Stimulated activated CD4-positive, alpha-beta T cell treated with anti-CD3 and anti-CD28 coated beads, Interleukin-12 subunit alpha, Interleukin-12 subunit beta, amount 100 ng/mL, for 24 hours (primary cell): ENCODE results near the gene UNC5C.

Experiments
- DNase-seq, 2 experiments: peaks; one replicate each; pipeline ENCODE4 v3.0.0-alpha.2; 2020; ENCODE audit warnings: low read depth in 2 of 2

Gene UNC5C

DNA sequence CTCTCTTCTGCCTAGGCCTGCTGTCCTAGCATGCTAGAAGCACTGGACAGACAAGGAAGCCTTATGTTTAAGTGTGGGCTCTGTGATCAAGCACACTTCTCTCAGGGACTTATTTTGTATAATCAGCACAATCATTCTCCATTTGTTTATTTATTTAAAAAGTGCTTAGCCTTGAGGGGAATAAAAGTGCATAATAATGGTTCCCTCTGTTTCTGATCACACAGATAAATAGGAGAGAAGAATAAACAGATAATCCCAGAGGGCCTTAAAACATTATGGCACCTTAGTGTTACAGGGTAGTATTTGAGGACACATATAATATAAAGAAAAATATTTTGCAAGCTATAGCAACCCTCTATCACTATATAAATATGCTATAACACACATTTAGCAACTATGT lies 146.5 kb downstream of the UNC5C start:
- no peak for DNase-seq

GRCh38 chr4:95398217-95398616 lies 150.6 kb downstream of the UNC5C start:
- DNase-seq: no peak

GRCh38 chr4:95394752-95395306 lies 153.9 kb downstream of the UNC5C start:
- no peak for DNase-seq

GRCh38 chr4:95393821-95394220 lies 155.0 kb downstream of the UNC5C start:
- DNase-seq: no peak

GRCh38 chr4:95388911-95389310 lies 159.9 kb downstream of the UNC5C start:
- no peak for DNase-seq

DNA sequence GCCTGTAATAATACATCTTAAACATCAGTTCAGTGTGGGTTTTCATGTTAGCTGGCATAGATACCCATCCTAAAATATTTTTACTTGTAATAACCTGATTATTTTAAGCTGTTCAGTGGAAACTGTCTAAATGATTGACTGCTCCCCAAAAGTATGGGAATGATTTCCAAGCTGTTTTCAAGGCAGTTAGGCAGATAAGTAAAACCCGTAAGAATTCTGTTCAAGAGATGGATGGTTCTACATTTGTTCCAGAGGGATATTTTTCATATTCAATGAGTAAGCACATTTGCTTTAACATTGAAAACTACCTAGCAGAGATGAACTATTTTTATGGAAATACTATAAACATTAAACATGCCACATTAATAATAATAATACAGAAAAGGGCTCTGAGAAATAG lies 161.1 kb downstream of the UNC5C start:
- DNase-seq: no peak

DNA sequence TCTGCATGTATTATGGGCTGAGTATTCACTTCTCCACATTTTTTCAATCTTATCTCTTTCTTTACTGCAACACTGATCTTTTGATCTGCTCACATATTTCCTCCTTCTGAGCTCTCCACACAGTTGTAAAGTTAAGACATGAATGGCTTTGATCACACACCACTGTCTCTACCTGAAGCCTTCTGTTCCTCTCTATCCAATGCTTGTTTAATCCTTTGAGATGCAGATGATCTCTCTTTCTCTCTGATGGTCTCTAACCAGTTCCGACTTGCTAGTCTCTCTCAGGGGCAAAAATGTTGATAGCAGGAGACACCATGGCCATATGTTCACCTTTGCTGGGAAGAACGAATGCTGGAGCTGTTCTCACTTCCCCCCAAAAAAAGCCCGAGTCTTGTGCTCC lies 162.4 kb downstream of the UNC5C start:
- DNase-seq: no peak

DNA sequence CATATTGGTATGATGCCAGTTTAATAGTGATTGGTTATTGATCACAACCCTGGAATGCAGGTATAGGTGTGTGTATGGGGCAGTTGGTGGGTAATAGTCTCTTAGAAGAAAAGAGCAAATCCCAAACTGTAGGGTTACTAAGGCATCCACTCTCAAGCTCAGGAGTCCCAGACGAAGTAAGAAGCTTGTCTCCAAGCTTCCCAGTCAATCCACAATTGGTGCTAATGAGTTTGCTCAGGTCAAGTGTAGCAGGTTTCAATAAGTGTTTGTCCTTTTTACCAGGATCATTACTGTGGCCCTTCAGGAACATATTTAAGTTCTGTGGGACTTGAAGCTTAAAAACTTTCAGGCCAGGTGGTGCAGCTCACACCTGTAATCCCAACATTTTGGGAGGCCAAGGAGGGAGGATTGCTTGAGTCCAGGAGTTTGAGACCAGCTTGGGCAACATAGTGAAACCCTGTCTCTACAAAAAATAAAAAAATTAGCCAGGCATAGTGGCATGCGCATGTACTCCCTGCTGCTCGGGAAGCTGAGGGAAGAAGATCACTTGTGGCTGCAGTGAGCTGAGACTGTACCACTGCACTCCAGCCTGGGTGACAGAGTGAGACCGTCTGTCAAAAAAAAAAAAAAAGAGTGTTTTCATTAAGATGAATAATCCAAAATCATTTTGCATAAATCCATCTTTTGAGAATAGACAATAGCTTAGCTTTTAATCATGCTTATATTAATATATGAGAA lies 166.8 kb downstream of the UNC5C start:
- DNase-seq: no peak

DNA sequence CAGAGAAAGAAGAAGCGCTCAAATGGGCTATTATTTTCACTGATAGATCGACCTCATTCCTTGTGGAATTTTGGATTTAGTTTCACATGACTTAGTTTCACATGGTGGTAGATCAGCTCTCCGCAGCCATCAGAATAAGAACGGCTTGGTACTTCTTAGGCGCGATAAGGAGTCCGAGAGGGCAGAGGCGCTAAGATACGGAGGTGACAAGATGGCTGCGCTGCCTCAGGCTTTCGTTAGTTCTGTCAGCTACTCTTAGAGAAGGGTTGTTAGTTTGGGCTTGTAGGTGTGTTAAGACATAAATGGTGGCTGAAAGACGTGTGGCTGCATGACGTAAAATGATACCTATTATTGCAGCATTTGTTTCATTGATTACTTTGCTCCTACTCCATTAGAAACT lies 169.1 kb downstream of the UNC5C start:
- DNase-seq: no peak

GRCh38 chr4:95377366-95377900 lies 171.3 kb downstream of the UNC5C start:
- DNase-seq: no peak

DNA sequence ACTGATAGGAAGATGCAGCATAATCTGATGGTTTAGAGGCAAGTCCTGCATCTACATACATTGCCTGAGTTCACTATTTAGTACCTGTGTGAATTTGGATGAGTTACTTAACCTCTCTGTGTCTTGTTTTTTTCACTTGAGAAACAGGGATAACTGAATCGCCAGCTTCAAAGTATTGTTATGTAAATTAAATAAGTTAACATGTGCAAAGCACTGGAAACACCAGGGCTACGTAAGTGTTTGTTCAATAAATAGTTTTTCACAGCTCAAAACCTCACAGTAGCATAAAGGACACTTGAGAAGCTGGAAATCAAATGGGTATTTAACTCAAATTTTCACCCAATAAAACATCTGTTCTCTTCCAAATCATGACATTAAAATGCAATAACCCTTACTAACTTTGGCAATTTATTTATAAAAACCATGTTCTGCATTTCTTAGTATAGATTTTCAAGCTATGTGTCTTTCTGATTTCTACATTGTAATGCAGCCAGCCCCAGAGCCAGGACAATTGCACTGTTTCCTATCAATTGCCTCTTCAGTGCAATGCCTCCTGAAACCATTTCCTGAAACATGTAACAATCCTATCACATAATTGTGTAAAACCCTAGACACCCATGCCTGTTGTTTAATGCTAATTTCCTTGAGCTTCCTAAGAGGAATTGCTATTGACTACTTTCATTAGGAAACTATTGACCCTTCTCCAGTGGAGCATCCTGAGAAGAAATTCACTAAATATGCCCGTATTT lies 177.1 kb downstream of the UNC5C start:
- no peak for DNase-seq

DNA sequence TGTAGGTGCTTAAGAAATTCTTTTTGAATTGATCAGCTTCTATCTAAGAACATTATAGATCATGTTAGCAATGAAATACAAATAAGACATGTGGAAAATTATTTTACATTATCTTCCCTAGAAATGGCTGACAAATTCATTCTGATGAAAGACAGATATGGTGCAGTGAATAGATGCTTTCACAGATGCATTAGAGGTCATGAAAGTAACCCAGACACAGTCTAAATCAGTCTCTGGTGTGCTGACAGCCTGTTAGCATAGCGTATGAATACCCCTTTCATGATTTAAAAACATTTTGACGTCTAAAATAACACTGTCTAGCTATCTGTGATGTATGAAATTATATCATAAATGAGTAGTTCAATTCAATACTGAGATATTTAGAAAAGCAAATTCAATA lies 180.9 kb downstream of the UNC5C start:
- DNase-seq: no peak

DNA sequence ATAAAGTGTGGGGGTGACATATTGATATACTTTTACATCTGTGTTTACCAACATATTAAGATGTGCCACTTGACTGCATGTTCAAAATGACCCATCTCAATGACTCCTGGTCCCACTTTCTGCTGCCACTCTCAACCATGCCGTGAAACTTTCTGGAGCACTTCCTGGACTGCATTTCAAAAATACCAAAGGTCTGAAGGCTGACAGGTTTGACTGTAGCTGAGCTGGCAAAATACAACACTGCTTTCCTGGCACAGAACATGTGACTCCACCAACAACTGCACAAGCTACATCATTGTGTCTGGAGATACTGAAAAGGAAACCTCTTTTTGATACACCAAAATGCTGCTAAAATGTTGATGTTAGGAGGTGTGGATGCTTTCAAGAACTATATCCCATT lies 184.8 kb downstream of the UNC5C start:
- no peak for DNase-seq

DNA sequence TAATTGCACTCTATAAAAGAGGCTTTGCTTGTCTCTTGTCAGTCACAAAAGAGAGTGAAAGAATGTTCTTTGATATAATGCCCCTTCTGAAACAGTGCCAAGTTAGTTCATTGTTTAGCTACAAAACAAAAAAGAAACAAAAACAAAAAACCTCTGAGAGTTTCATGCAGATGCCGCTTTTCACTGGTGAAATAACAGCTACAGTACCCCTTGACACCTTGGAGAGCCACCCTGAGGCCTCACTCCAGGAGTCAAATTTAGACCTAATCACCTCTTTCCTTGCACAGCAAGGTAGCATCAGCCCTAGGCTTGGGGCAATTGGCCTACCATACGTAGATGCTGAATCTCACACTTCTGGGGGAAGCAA lies 185.2 kb downstream of the UNC5C start:
- DNase-seq: no peak

DNA sequence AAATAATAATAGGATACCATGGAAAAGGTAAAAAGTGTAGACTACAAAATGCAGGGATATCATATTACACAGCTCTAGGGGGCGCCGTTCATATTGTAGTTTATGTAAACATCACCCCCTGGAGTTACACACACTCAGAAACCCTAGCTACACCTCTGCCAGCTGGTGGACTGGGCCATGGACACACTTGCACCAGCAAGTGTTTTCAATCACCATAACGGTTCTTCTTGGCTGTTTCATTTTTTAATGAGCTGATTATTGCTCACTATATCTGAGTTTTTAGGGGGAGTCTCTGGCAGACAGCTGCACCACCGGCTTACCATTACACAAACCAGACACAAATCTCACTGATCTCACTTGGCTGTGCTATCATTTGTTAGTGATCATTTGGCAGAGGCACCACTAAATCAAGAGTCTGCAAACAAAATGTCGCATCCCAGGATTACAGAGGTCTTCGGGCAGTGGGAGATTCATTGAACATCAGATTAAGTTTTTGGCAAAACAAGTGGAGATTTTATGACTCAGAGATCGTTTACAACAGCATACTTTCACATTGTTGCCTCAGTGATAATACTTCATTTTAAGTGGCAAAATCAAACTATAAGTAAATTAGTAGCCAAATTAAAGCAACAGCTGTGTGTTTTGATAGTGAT lies 185.7 kb downstream of the UNC5C start:
- DNase-seq: no peak

DNA sequence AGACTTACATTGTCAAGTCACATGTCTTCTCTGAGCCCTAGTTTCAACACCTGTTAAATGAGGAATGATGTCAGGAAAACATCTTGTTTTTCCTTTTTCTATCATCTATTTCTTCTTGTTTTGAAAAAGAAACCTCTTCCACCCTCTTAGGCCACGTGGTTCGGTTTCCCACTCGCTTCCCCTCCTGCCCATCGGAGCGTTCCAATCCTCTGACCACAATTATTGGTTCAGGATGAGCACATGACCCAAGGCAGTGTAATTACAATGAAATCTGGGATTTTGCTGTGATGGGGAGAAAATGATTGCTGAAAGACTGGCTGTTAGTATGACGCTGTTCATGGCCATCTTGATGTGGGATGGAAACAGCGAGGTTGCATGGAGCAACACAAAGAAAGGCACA lies 186.7 kb downstream of the UNC5C start:
- no peak for DNase-seq

- DNase-seq: no peak
Observed at GRCh38 chr4:95361696-95361965, 187.1 kb downstream of the UNC5C start.

GRCh38 chr4:95360906-95361695 lies 187.7 kb downstream of the UNC5C start:
- no peak for DNase-seq

DNA sequence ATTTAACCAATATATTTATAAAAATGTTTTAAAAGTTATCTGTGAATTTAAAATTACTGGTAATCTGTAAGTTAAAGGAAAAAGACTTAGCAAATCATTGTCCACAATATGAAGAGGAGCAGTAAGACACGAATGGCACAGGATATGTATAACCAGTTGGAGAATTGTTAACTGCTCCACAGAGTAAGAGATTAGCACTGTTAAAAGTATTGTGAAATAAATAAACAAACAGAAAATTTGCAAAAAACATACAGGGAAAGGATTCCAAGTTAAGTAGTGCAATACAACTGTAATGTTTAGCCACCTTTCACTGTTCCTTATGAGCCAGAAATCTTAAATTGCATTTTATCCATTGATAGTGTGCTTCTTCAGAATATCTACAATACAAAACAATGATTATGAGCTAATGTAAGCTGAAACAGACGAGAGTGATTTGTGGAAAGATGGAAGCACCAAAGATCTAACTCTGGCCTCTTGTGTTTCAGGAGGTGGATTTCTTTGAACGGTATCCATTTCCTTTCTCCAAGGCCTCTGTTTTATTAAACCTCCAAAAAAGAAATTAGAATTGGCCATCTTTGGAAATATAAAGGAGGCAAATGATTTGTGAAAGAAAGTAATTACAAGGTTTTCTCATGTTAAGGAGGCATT lies 188.4 kb downstream of the UNC5C start:
- no peak for DNase-seq

DNA sequence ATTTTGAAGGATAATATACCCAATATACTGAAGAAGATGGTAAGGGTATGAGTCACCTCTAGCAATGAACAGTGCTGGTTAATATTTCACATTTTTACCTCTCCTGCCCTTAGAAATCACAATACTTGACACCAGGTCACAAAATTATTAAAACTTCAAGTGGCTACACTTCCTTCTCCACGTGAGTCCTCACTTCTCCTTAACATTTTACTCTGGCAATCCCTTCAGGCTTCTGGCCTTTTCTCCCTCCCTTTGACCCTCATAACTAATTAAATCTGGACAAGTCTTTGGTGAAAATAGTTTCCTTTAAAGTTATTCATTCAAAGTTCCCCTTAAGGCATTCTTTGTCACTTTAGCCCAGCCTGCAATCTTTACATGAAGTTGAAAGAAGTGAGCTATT lies 190.4 kb downstream of the UNC5C start:
- no peak for DNase-seq

DNA sequence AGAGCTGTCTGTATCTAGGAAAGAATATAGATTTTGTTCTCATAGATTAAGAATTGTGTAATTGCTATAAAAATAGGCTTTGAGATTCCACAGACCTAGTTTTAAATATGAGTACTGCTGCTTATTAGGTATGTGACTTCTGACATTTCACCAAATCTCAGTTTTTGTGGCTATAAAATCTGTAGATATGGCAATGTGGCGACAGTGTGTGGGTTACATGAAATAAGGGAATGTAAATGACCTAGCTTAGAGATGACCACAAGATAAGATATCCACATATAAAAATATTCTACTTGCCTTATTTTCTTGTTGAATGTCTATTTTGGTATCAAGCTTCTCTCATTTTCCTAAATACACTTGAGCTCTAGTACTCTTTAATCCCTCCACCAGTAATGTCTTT lies 193.8 kb downstream of the UNC5C start:
- no peak for DNase-seq
